Measurements from ENCODE around the gene KCNG2.
"Not testable (repeated sequence)": the region's sequence is repeated elsewhere in the genome, so short reads cannot be mapped to it uniquely, and the experiment has no call there.

Gene KCNG2

GRCh38 chr18:79873449-79874110, 75.8 kb downstream of the KCNG2 start:
- no peak for DNase-seq

- DNase-seq = no peak
These were observed 77.1 kb downstream of the KCNG2 start for GRCh38 chr18:79874553-79875530.

GRCh38 chr18:79875531-79875919, 77.8 kb downstream of the KCNG2 start:
- no peak for DNase-seq

- no peak for DNase-seq
These were observed 78.3 kb downstream of the KCNG2 start for GRCh38 chr18:79875931-79876461.

- no peak for DNase-seq
These were observed 78.8 kb downstream of the KCNG2 start for GRCh38 chr18:79876497-79876896.

- DNase-seq = no peak
These were observed 79.7 kb downstream of the KCNG2 start for GRCh38 chr18:79877163-79878091.

GRCh38 chr18:79878246-79878645, 80.5 kb downstream of the KCNG2 start:
- not testable (repeated sequence) for DNase-seq

- DNase-seq = no peak
These were observed 81.1 kb downstream of the KCNG2 start for GRCh38 chr18:79878741-79879378.

GRCh38 chr18:79879566-79879965, 81.8 kb downstream of the KCNG2 start:
- DNase-seq = no peak

GRCh38 chr18:79881695-79882094, 84.0 kb downstream of the KCNG2 start:
- DNase-seq = no peak

GRCh38 chr18:79882522-79883241, 84.9 kb downstream of the KCNG2 start:
- no peak for DNase-seq

- DNase-seq = no peak
These were observed 85.9 kb downstream of the KCNG2 start for GRCh38 chr18:79883461-79884293.

- DNase-seq = no peak
These were observed 86.7 kb downstream of the KCNG2 start for GRCh38 chr18:79884294-79884962.

GRCh38 chr18:79884963-79885728, 87.4 kb downstream of the KCNG2 start:
- DNase-seq = no peak

GRCh38 chr18:79887181-79888000, 89.7 kb downstream of the KCNG2 start:
- DNase-seq = no peak

GRCh38 chr18:79888016-79888415, 90.3 kb downstream of the KCNG2 start:
- no peak for DNase-seq

- DNase-seq = no peak
These were observed 91.8 kb downstream of the KCNG2 start for GRCh38 chr18:79889569-79889968.

- DNase-seq = no peak
These were observed 92.9 kb downstream of the KCNG2 start for GRCh38 chr18:79890674-79891073.

All from NCI-H510A (cell line).